H9 (cell line): ENCODE measurements around the gene WSB1. TPM values are rescaled to one million over a fixed set of nuclear protein-coding genes. Genes with fewer than 3 reads are reported as not detected.

Experiments used
- DNase-seq: peaks from one replicate; pipeline ENCODE4 v3.0.0-alpha.2; 2017
- H2AFZ ChIP-seq: one replicate; pipeline ENCODE4 v1.6.1; 2013; ENCODE audit warnings: mild to moderate bottlenecking, low read length, control low read depth, moderate library complexity
- H2AK5ac ChIP-seq: 2 replicates; pipeline ENCODE4 v1.6.1; 2013; ENCODE audit warnings: low read length, control low read depth, mixed read lengths; ENCODE audit not compliant: insufficient read length
- H2BK120ac ChIP-seq: one replicate; pipeline ENCODE4 v1.6.1; 2013; ENCODE audit warnings: low read depth, mild to moderate bottlenecking, low read length, control low read depth, inconsistent platforms; ENCODE audit not compliant: poor library complexity, severe bottlenecking
- H2BK12ac ChIP-seq: 2 replicates; pipeline ENCODE4 v1.6.1; 2013; ENCODE audit warnings: low read length, control low read depth, mixed read lengths, low read depth; ENCODE audit not compliant: insufficient read length
- H2BK15ac ChIP-seq: 2 replicates; pipeline ENCODE4 v1.6.1; 2013; ENCODE audit warnings: low read depth, low read length, control low read depth
- H2BK20ac ChIP-seq: one replicate; pipeline ENCODE4 v1.6.1; 2013; ENCODE audit warnings: low read depth, mild to moderate bottlenecking, low read length, control low read depth, inconsistent platforms; ENCODE audit not compliant: poor library complexity, severe bottlenecking
- H2BK5ac ChIP-seq: 2 replicates; pipeline ENCODE4 v1.6.1; 2013; ENCODE audit warnings: low read length, control low read depth, mixed read lengths; ENCODE audit not compliant: insufficient read length
- H3K14ac ChIP-seq: 2 replicates; pipeline ENCODE4 v1.6.1; 2013; ENCODE audit warnings: low read length, control low read depth; ENCODE audit not compliant: insufficient read depth
- H3K18ac ChIP-seq: 2 replicates; pipeline ENCODE4 v1.6.1; 2013; ENCODE audit warnings: low read depth, mild to moderate bottlenecking, mixed read lengths, low read length, control low read depth; ENCODE audit not compliant: insufficient read length
- H3K23ac ChIP-seq: 2 replicates; pipeline ENCODE4 v1.6.1; 2013; ENCODE audit warnings: low read length, control low read depth, mixed read lengths, low read depth; ENCODE audit not compliant: insufficient read length
- H3K23me2 ChIP-seq: 2 replicates; pipeline ENCODE4 v1.6.1; 2013; ENCODE audit warnings: low read depth, mild to moderate bottlenecking, mixed read lengths, low read length, control low read depth; ENCODE audit not compliant: insufficient read length, poor library complexity, severe bottlenecking
- H3K27ac ChIP-seq: 2 replicates; pipeline ENCODE4 v1.5.1; 2013; ENCODE audit warnings: low read length, control low read depth, mixed read lengths, low read depth; ENCODE audit not compliant: insufficient read length
- H3K27me3 ChIP-seq: 2 replicates; pipeline ENCODE4 v1.6.1; 2013; ENCODE audit warnings: low read length, control low read depth, inconsistent platforms; ENCODE audit not compliant: insufficient read depth
- H3K4ac ChIP-seq: 2 replicates; pipeline ENCODE4 v1.6.1; 2013; ENCODE audit warnings: low read depth, mild to moderate bottlenecking, control low read depth, inconsistent platforms, low read length, moderate library complexity
- H3K4me1 ChIP-seq: 2 replicates; pipeline ENCODE4 v1.6.1; 2013; ENCODE audit warnings: low read length, control low read depth, inconsistent platforms; ENCODE audit not compliant: insufficient read depth
- H3K4me2 ChIP-seq: 2 replicates; pipeline ENCODE4 v1.6.1; 2013; ENCODE audit warnings: low read length, control low read depth, mixed read lengths; ENCODE audit not compliant: insufficient read length, insufficient read depth
- H3K56ac ChIP-seq: 2 replicates; pipeline ENCODE4 v1.6.1; 2013; ENCODE audit warnings: low read depth, mild to moderate bottlenecking, mixed read lengths, low read length, control low read depth; ENCODE audit not compliant: insufficient read length
- H3K79me1 ChIP-seq: 2 replicates; pipeline ENCODE4 v1.6.1; 2013; ENCODE audit warnings: low read depth, mild to moderate bottlenecking, moderate library complexity, low read length, control low read depth, inconsistent platforms; ENCODE audit not compliant: insufficient read depth, poor library complexity, severe bottlenecking
- H3K79me2 ChIP-seq: 2 replicates; pipeline ENCODE4 v1.6.1; 2013; ENCODE audit warnings: low read length, control low read depth, inconsistent platforms; ENCODE audit not compliant: insufficient read depth
- H3K9ac ChIP-seq: 2 replicates; pipeline ENCODE4 v1.6.1; 2013; ENCODE audit warnings: low read length, control low read depth, mixed read lengths; ENCODE audit not compliant: insufficient read length; ENCODE audit errors: extremely low read depth
- H3K9me3 ChIP-seq: one replicate; pipeline ENCODE4 v1.6.1; 2013; ENCODE audit warnings: low read depth, low read length, inconsistent platforms; ENCODE audit not compliant: control insufficient read depth
- H3T11ph ChIP-seq: one replicate; pipeline ENCODE4 v1.6.1; 2013; ENCODE audit warnings: mild to moderate bottlenecking, low read length, control low read depth, inconsistent platforms
- H4K20me1 ChIP-seq: one replicate; pipeline ENCODE4 v1.6.1; 2013; ENCODE audit not compliant: control insufficient read depth, insufficient read length, insufficient read depth
- H4K5ac ChIP-seq: 2 replicates; pipeline ENCODE4 v1.6.1; 2013; ENCODE audit warnings: low read depth, mild to moderate bottlenecking, mixed read lengths, low read length, control low read depth; ENCODE audit not compliant: insufficient read length
- H4K8ac ChIP-seq: replicated peaks from 2 replicates; pipeline ENCODE4 v1.6.1; 2013; ENCODE audit warnings: low read length, control low read depth, mixed read lengths, low read depth; ENCODE audit not compliant: insufficient read length
- H4K91ac ChIP-seq: 2 replicates; pipeline ENCODE4 v1.6.1; 2013; ENCODE audit warnings: low read depth, mild to moderate bottlenecking, moderate library complexity, mixed read lengths, low read length, control low read depth; ENCODE audit not compliant: insufficient read length
- H3K27ac Mint-ChIP-seq, 3 experiments: 2 replicates in 2 of 3; 3 replicates in 1 of 3; pipeline ENCODE4 v1.8.0; 2020 to 2021; ENCODE audit warnings: mixed read lengths in 3 of 3, mild to moderate bottlenecking in 1 of 3, moderate library complexity in 1 of 3
- H3K27me3 Mint-ChIP-seq: 2 replicates; pipeline ENCODE4 v1.8.0; 2021; ENCODE audit warnings: low read depth, mild to moderate bottlenecking, moderate library complexity, mixed read lengths
- H3K36me3 Mint-ChIP-seq, 3 experiments: 2 replicates in 2 of 3; 3 replicates in 1 of 3; pipeline ENCODE4 v1.8.0; 2020 to 2021; ENCODE audit warnings: low read depth in 3 of 3, mixed read lengths in 3 of 3; ENCODE audit not compliant: insufficient read depth in 1 of 3
- H3K4me1 Mint-ChIP-seq, 2 experiments: 2 replicates each; pipeline ENCODE4 v1.8.0; 2020; ENCODE audit warnings: mixed read lengths in 2 of 2
- H3K4me3 Mint-ChIP-seq, 2 experiments: 2 replicates in 1 of 2; 3 replicates in 1 of 2; pipeline ENCODE4 v1.8.0; 2020 to 2021; ENCODE audit warnings: mild to moderate bottlenecking in 2 of 2, mixed read lengths in 2 of 2, moderate library complexity in 1 of 2
- H3K9me3 Mint-ChIP-seq, 2 experiments: 2 replicates in 1 of 2; 3 replicates in 1 of 2; pipeline ENCODE4 v1.8.0; 2020; ENCODE audit warnings: mild to moderate bottlenecking in 2 of 2, mixed read lengths in 2 of 2, moderate library complexity in 1 of 2
- CTCF ChIP-seq: fragments of 200-600 bp; sonication (generic); conservative IDR thresholded peaks from 3 replicates; pipeline ENCODE4 v1.8.0; 2021; ENCODE audit warnings: antibody characterized with exemption, mild to moderate bottlenecking
- WGBS: extraction: QIAGEN DNeasy Blood & Tissue Kit; methylation state at CpG from one replicate; pipeline ENCODE4 v1.1.7; 2013; ENCODE audit warnings: missing lambda C conversion rate, low lambda C conversion rate, mixed read lengths; ENCODE audit not compliant: insufficient read length; ENCODE audit errors: extremely low coverage; 5-methylcytosine and 5-hydroxymethylcytosine counted together
- total RNA-seq: library from RNA; stranded (reverse); gene quantifications from 2 replicates; pipeline ENCODE4 v1.2.1, GENCODE V29; 2021

WSB1 gene
- total RNA-seq, 1 experiment from 2014 or later, result 187 TPM

- Histone ChIP-seq H3K4ac (no peak overlapping the region), H4K8ac (no peak overlapping the region), H2BK15ac (no peak overlapping the region), H2BK5ac (no peak overlapping the region), H4K91ac (no peak overlapping the region), H3K4me1 (no peaks in the 10 kb centered on the region), H3T11ph (no peak overlapping the region), H3K79me2 (no peaks in the 10 kb centered on the region), H3K23me2 (no peaks in the 10 kb centered on the region), H2AFZ (no peak overlapping the region), H2BK20ac (no peak overlapping the region), H3K79me1 (no peaks in the 10 kb centered on the region), H4K20me1 (no peaks in the 10 kb centered on the region), H3K18ac (no peak overlapping the region), H3K9ac (no peak overlapping the region), H2AK5ac (no peak overlapping the region), H4K5ac (no peak overlapping the region), H3K23ac (no peak overlapping the region), H3K56ac (no peak overlapping the region), H2BK12ac (no peak overlapping the region), H3K4me2 (no peak overlapping the region), H3K9me3 (no peaks in the 10 kb centered on the region), H3K27me3 (no peaks in the 10 kb centered on the region), H3K14ac (no peak overlapping the region), H3K27ac (no peak overlapping the region), H2BK120ac (no peak overlapping the region)
- Mint-ChIP-seq H3K27me3 (no peaks in the 10 kb centered on the region), H3K36me3 (peaks cover 50 to 86% (median 83%) of the 10 kb centered on the region in 3 experiments; a peak in 6 of 7 replicates), H3K4me1 (no peaks in the 10 kb centered on the region), H3K4me3 (no peak overlapping the region), H3K9me3 (no peaks in the 10 kb centered on the region), H3K27ac (0 out of 7 replicates have a peak overlapping the region, but pooled peaks of 2 of the 3 experiments have one; percentile 38 to 40)
- no CpG with 5 or more reads among the region's 4 CpGs for whole genome bisulfite sequencing
- DNase-seq, result no peak
- no peak for TF ChIP-seq CTCF
Observed at GRCh38 chr17:27310565-27311110, 16.7 kb downstream of the WSB1 start.
